OCI-LY7 (cell line): ENCODE results near the gene FANCB.

Experiments used
- EZH2phosphoT487 ChIP-seq: fragments of 200-600 bp; sonication (generic); IDR thresholded peaks from 2 replicates; pipeline ENCODE4 v1.6.1; 2018; ENCODE audit warnings: low read depth, borderline replicate concordance, mild to moderate bottlenecking, mixed run types, antibody characterized with exemption, low read length, moderate library complexity, mixed read lengths
- TF ChIP-seq, protein P1 (sequence below): fragments of 200-600 bp; sonication (generic); conservative IDR thresholded peaks from 2 replicates; pipeline ENCODE4 v1.5.1; 2014; ENCODE audit warnings: mild to moderate bottlenecking, antibody characterized with exemption, low read length, moderate library complexity, mixed read lengths

DNA sequence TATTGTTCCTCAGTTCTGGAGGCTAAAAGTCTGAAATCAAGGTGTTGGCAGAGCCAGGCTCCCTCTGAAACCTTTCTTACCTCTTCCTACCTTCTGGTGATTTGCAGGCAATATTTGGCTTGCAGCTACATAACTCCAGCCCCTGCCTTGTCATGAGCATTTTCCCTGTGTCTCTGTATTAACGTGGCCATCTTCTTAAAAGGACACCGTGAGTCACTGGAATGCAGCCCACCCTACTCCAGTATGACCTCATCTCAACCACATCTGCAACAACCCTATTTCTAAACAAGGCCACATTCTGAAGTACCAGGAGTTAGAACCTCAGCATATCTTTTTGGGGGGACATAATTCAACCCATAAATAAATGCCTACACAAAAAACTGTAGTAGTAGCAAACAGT lies 40.7 kb downstream of the FANCB start:
- TF ChIP-seq, protein P1, sequence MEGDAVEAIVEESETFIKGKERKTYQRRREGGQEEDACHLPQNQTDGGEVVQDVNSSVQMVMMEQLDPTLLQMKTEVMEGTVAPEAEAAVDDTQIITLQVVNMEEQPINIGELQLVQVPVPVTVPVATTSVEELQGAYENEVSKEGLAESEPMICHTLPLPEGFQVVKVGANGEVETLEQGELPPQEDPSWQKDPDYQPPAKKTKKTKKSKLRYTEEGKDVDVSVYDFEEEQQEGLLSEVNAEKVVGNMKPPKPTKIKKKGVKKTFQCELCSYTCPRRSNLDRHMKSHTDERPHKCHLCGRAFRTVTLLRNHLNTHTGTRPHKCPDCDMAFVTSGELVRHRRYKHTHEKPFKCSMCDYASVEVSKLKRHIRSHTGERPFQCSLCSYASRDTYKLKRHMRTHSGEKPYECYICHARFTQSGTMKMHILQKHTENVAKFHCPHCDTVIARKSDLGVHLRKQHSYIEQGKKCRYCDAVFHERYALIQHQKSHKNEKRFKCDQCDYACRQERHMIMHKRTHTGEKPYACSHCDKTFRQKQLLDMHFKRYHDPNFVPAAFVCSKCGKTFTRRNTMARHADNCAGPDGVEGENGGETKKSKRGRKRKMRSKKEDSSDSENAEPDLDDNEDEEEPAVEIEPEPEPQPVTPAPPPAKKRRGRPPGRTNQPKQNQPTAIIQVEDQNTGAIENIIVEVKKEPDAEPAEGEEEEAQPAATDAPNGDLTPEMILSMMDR = no peak
- no peak for TF ChIP-seq EZH2phosphoT487
